HEK293T (cell line): ENCODE measurements around the gene DUS3L.
A peak's percentile ranks its signal among the peaks of the same experiment; 100 is the strongest.

ENCODE experiments used
- CTCF ChIA-PET: fragments of 350-600 bp; formaldehyde crosslinking; extraction: SDS; loops from one replicate; lab custom pipeline; 2021; ENCODE audit warnings: antibody characterized with exemption, inconsistent platforms; lab: Yijun Ruan, JAX
- POLR2A ChIA-PET: fragments of 350-600 bp; formaldehyde crosslinking; extraction: SDS; loops from one replicate; lab custom pipeline; 2020; ENCODE audit warnings: antibody characterized with exemption, inconsistent platforms; lab: Yijun Ruan, JAX
- DNase-seq: peaks from one replicate; pipeline ENCODE4 v3.0.0; 2012; ENCODE audit warnings: mixed read lengths; ENCODE audit errors: extremely low spot score
- ARNT ChIP-seq: fragments of 450-650 bp; IDR thresholded peaks from 2 replicates; pipeline ENCODE4 v1.6.1; 2017; ENCODE audit warnings: mild to moderate bottlenecking
- BHLHE40 ChIP-seq: fragments of 450-650 bp; IDR thresholded peaks from 2 replicates; pipeline ENCODE4 v1.6.1; 2016; ENCODE audit warnings: mild to moderate bottlenecking, moderate library complexity, borderline replicate concordance
- CTBP1 ChIP-seq: fragments of 450-650 bp; IDR thresholded peaks from 2 replicates; pipeline ENCODE4 v1.6.1; 2016; ENCODE audit warnings: borderline replicate concordance
- ELF4 ChIP-seq: fragments of 450-650 bp; IDR thresholded peaks from 2 replicates; pipeline ENCODE4 v1.6.1; 2017; ENCODE audit warnings: antibody characterized with exemption
- FOXA1 ChIP-seq: fragments of 450-650 bp; IDR thresholded peaks from 2 replicates; pipeline ENCODE4 v1.6.1; 2016; ENCODE audit warnings: mild to moderate bottlenecking
- FOXK2 ChIP-seq: fragments of 450-650 bp; IDR thresholded peaks from 2 replicates; pipeline ENCODE4 v1.6.1; 2016; ENCODE audit warnings: mild to moderate bottlenecking
- FOXM1 ChIP-seq: fragments of 450-650 bp; IDR thresholded peaks from 2 replicates; pipeline ENCODE4 v1.6.1; 2017; ENCODE audit warnings: mild to moderate bottlenecking, borderline replicate concordance
- HDGF ChIP-seq: fragments of 450-650 bp; IDR thresholded peaks from 2 replicates; pipeline ENCODE4 v1.6.1; 2017; ENCODE audit warnings: antibody characterized with exemption, borderline replicate concordance
- L3MBTL2 ChIP-seq: fragments of 450-650 bp; conservative IDR thresholded peaks from 2 replicates; pipeline ENCODE4 v1.6.1; 2016; ENCODE audit warnings: mild to moderate bottlenecking
- LEF1 ChIP-seq: fragments of 450-650 bp; IDR thresholded peaks from 2 replicates; pipeline ENCODE4 v1.6.1; 2017; ENCODE audit warnings: mild to moderate bottlenecking, borderline replicate concordance
- NFRKB ChIP-seq: fragments of 450-650 bp; IDR thresholded peaks from 2 replicates; pipeline ENCODE4 v1.6.1; 2016; ENCODE audit warnings: mild to moderate bottlenecking, moderate library complexity
- PKNOX1 ChIP-seq: fragments of 450-650 bp; IDR thresholded peaks from 2 replicates; pipeline ENCODE4 v1.6.1; 2016
- SP1 ChIP-seq: fragments of 450-650 bp; IDR thresholded peaks from 2 replicates; pipeline ENCODE4 v1.6.1; 2017
- SUZ12 ChIP-seq: fragments of 450-650 bp; IDR thresholded peaks from 2 replicates; pipeline ENCODE4 v1.6.1; 2016; ENCODE audit warnings: mild to moderate bottlenecking
- TARDBP ChIP-seq: fragments of 450-650 bp; IDR thresholded peaks from 2 replicates; pipeline ENCODE4 v1.6.1; 2016
- ZNF384 ChIP-seq: fragments of 450-650 bp; IDR thresholded peaks from 2 replicates; pipeline ENCODE4 v1.6.1; 2016

The DUS3L gene

GRCh38 chr19:5792224-5792623 is 1.3 kb upstream of the DUS3L start:
- no peak for DNase-seq
- POLR2A ChIA-PET: interaction anchor here (1.4 to 2.5 kb wide), 4 partner anchors 12 to 112 kb away, joined by 9 to 14 read pairs (median 12); partner anchors contain the start of genes NDUFA11 and VMAC
- CTCF ChIA-PET: interaction anchor here (1.9 kb wide), 1 partner anchor 12 kb away, joined by 11 read pairs; no protein-coding TSS in a partner anchor
- no peak for TF ChIP-seq ARNT
- 0 out of 2 replicates have a peak, but pooled peaks have one; percentile 6 for TF ChIP-seq ZNF384
- no peak for TF ChIP-seq ELF4

GRCh38 chr19:5789886-5790558 is 941 bp downstream of the DUS3L start:
- TF ChIP-seq ZNF384: no peak
- no peak for TF ChIP-seq ARNT
- no peak for TF ChIP-seq L3MBTL2
- TF ChIP-seq SP1: no peak
- TF ChIP-seq HDGF: no peak
- TF ChIP-seq PKNOX1: no peak
- no peak for TF ChIP-seq CTBP1
- no peak for TF ChIP-seq FOXA1
- no peak for TF ChIP-seq LEF1
- no peak for TF ChIP-seq TARDBP
- ChIA-PET POLR2A (interaction anchor here (0.9 to 2.5 kb wide), 4 partner anchors 14 to 154 kb away, joined by 3 to 14 read pairs (median 8); partner anchors contain the start of genes CATSPERD and LONP1), CTCF (interaction anchor here (0.9 to 1.2 kb wide), 2 partner anchors 15 to 103 kb away, joined by 3 to 4 read pairs; no protein-coding TSS in a partner anchor)
- DNase-seq: no peak

- ChIA-PET POLR2A (no interaction called here), CTCF (no interaction called here)
- no peak for TF ChIP-seq HDGF
- no peak for TF ChIP-seq ZNF384
- TF ChIP-seq LEF1: no peak
- no peak for TF ChIP-seq TARDBP
- TF ChIP-seq CTBP1: no peak
- TF ChIP-seq FOXA1: no peak
- no peak for TF ChIP-seq BHLHE40
- no peak for TF ChIP-seq SUZ12
- TF ChIP-seq FOXM1: no peak
- no peak for TF ChIP-seq PKNOX1
- TF ChIP-seq NFRKB: no peak
- TF ChIP-seq L3MBTL2: no peak
- no peak for TF ChIP-seq FOXK2
- no peak for TF ChIP-seq ELF4
- TF ChIP-seq ARNT: no peak
- TF ChIP-seq SP1: no peak
- DNase-seq: no peak
These were observed 1.6 kb downstream of the DUS3L start for GRCh38 chr19:5789351-5789761.

GRCh38 chr19:5788422-5788821 is 2.5 kb downstream of the DUS3L start:
- POLR2A ChIA-PET: interaction anchor here (0.9 kb wide), 1 partner anchor 116 kb away, joined by 3 read pairs; the partner anchor contains the start of gene NDUFA11
- CTCF ChIA-PET: no interaction called here
- no peak for DNase-seq
- TF ChIP-seq ARNT: no peak
- no peak for TF ChIP-seq FOXK2
- TF ChIP-seq L3MBTL2: no peak
- TF ChIP-seq TARDBP: no peak
- no peak for TF ChIP-seq PKNOX1
- TF ChIP-seq ELF4: no peak
- TF ChIP-seq ZNF384: no peak
- no peak for TF ChIP-seq HDGF
- no peak for TF ChIP-seq LEF1
- no peak for TF ChIP-seq CTBP1
- TF ChIP-seq SP1: no peak
- no peak for TF ChIP-seq SUZ12

- CTCF ChIA-PET: no interaction called here
- no peak for TF ChIP-seq ARNT
- no peak for TF ChIP-seq LEF1
- no peak for TF ChIP-seq L3MBTL2
- TF ChIP-seq ELF4: no peak
- no peak for TF ChIP-seq NFRKB
- no peak for TF ChIP-seq SP1
- TF ChIP-seq PKNOX1: no peak
- no peak for TF ChIP-seq HDGF
- no peak for TF ChIP-seq BHLHE40
- TF ChIP-seq FOXK2: no peak
- TF ChIP-seq CTBP1: no peak
- TF ChIP-seq FOXM1: no peak
- no peak for TF ChIP-seq ZNF384
- POLR2A ChIA-PET: interaction anchor here (0.9 kb wide), 1 partner anchor 116 kb away, joined by 3 read pairs; the partner anchor contains the start of gene NDUFA11
- DNase-seq: no peak
These were observed 3.4 kb downstream of the DUS3L start for GRCh38 chr19:5787409-5788182.
